Umbilical cord (tissue), 2 donors: ENCODE data around the gene GADD45G. TPM values are rescaled to one million over a fixed set of nuclear protein-coding genes. Genes with fewer than 3 reads are reported as not detected.

Experiments used
- DNase-seq: peaks from one replicate; pipeline ENCODE4 v3.0.0-alpha.2; 2015; ENCODE audit warnings: low spot score
- total RNA-seq: library from RNA; depleted of rRNA; stranded (reverse); fragments of >200 nt; gene quantifications from one replicate; pipeline ENCODE4 v1.2.3, GENCODE V29; 2014; ENCODE audit warnings: low replicate concordance; ENCODE audit not compliant: insufficient read depth

Gene GADD45G
- total RNA-seq, 1 donor from 2014 or later = 26.5 TPM

- no peak for DNase-seq
Observed at GRCh38 chr9:89629081-89629976, 24.5 kb downstream of the GADD45G start.

GRCh38 chr9:89630508-89630907, 25.7 kb downstream of the GADD45G start:
- DNase-seq = no peak

GRCh38 chr9:89631384-89631783, 26.6 kb downstream of the GADD45G start:
- no peak for DNase-seq

- peak; percentile 77 for DNase-seq
Observed at GRCh38 chr9:89632192-89632733, 27.5 kb downstream of the GADD45G start.

- DNase-seq = no peak
Observed at GRCh38 chr9:89632736-89633135, 27.9 kb downstream of the GADD45G start.

GRCh38 chr9:89633404-89633803, 28.6 kb downstream of the GADD45G start:
- DNase-seq = no peak

- no peak for DNase-seq
Observed at GRCh38 chr9:89633920-89634319, 29.1 kb downstream of the GADD45G start.

- peak; percentile 23 for DNase-seq
Observed at GRCh38 chr9:89634995-89635742, 30.4 kb downstream of the GADD45G start.

- DNase-seq = no peak
Observed at GRCh38 chr9:89635816-89636215, 31.0 kb downstream of the GADD45G start.

- DNase-seq = no peak
Observed at GRCh38 chr9:89637787-89638186, 33.0 kb downstream of the GADD45G start.

- no peak for DNase-seq
Observed at GRCh38 chr9:89638359-89638758, 33.5 kb downstream of the GADD45G start.

GRCh38 chr9:89638893-89639292, 34.1 kb downstream of the GADD45G start:
- no peak for DNase-seq

GRCh38 chr9:89639367-89639795, 34.6 kb downstream of the GADD45G start:
- no peak for DNase-seq

- DNase-seq = no peak
Observed at GRCh38 chr9:89639961-89640360, 35.1 kb downstream of the GADD45G start.

- no peak for DNase-seq
Observed at GRCh38 chr9:89640361-89640760, 35.5 kb downstream of the GADD45G start.

GRCh38 chr9:89640801-89641200, 36.0 kb downstream of the GADD45G start:
- no peak for DNase-seq

GRCh38 chr9:89641980-89642379, 37.2 kb downstream of the GADD45G start:
- no peak for DNase-seq

GRCh38 chr9:89642789-89643188, 38.0 kb downstream of the GADD45G start:
- DNase-seq = no peak

GRCh38 chr9:89646189-89646939, 41.6 kb downstream of the GADD45G start:
- peak; percentile 50 for DNase-seq

- DNase-seq = no peak
Observed at GRCh38 chr9:89647366-89648128, 42.7 kb downstream of the GADD45G start.
